ENCODE data around the gene RNF111. TPM values are rescaled to one million over a fixed set of nuclear protein-coding genes. Genes with fewer than 3 reads are reported as not detected.

RNF111 gene
- total and polyA plus RNA-seq, 10 of the 15 experiments (the other 5 are each of a cell fraction or from before 2014, with no cell fraction given) = 8.6 to 34.7 (median 15.7) TPM

- TF ChIP-seq RUNX3 (IDR thresholded peaks at IDR 0.05; ENCODE audit: low read length) = 0 out of 2 replicates have a peak, but pooled peaks have one; percentile 4
- no peak for TF ChIP-seq HSF1 (IDR thresholded peaks at IDR 0.05; ENCODE audit: low read depth, low read length)
- peak; percentile 97 for TF ChIP-seq NFYB (IDR thresholded peaks at IDR 0.05; ENCODE audit: insufficient read depth, low read depth, low read length)
- TF ChIP-seq SP1 (IDR thresholded peaks at IDR 0.05; ENCODE audit: low read depth, low read length) = peak; percentile 93
- no peak for TF ChIP-seq NRF1 (conservative IDR thresholded peaks at IDR 0.05; ENCODE audit: low read depth, low read length)
- peak; percentile 100 for TF ChIP-seq SIN3A (IDR thresholded peaks at IDR 0.05; ENCODE audit: low read depth, low read length)
- TF ChIP-seq CBX3 (IDR thresholded peaks at IDR 0.05; ENCODE audit: borderline replicate concordance, low read depth) = no peak
- no peak for TF ChIP-seq ZNF592 (IDR thresholded peaks at IDR 0.05)
- TF ChIP-seq GATAD2B (conservative IDR thresholded peaks at IDR 0.05; ENCODE audit: low read depth) = no peak; the same call in none of the 2 replicates
- peak; percentile 78 for TF ChIP-seq IKZF1 (conservative IDR thresholded peaks at IDR 0.05)
- 0 out of 2 replicates have a peak, but pooled peaks have one; percentile 11 for TF ChIP-seq TAF1 (IDR thresholded peaks at IDR 0.05; ENCODE audit: borderline replicate concordance, low read depth, low read length)
- peak; percentile 94 for TF ChIP-seq PKNOX1 (IDR thresholded peaks at IDR 0.05)
- peak; percentile 94 for TF ChIP-seq POLR2AphosphoS5 (IDR thresholded peaks at IDR 0.05; ENCODE audit: low read length)
- peak; percentile 87 to 94 for TF ChIP-seq BHLHE40 (IDR thresholded peaks at IDR 0.05; ENCODE audit: borderline replicate concordance in 1 of 2, low read depth in 2 of 2, low read length in 1 of 2)
- TF ChIP-seq ESRRA (IDR thresholded peaks at IDR 0.05; ENCODE audit: low read length) = no peak
- no peak for TF ChIP-seq SIX5 (IDR thresholded peaks at IDR 0.05; ENCODE audit: low read depth, low read length, severe bottlenecking)
- TF ChIP-seq ZBTB11 (CRISPR knock-in tag; IDR thresholded peaks at IDR 0.05) = no peak
- TF ChIP-seq FOXM1 (IDR thresholded peaks at IDR 0.05; ENCODE audit: low read depth, low read length) = peak; percentile 89
Measured at GRCh38 chr15:59104912-59105732, 117.7 kb downstream of the RNF111 start, which contains the start of gene CCNB2 (continued).

All from GM12878 (cell line).